CD14-positive monocyte (primary cell): ENCODE measurements around the gene MBNL2. TPM values are rescaled to one million over a fixed set of nuclear protein-coding genes. Genes with fewer than 3 reads are reported as not detected.

ENCODE experiments used
- DNase-seq, 3 donors: peaks; one replicate each; pipeline ENCODE4 v3.0.0-alpha.2; 2011 to 2022
- H2AFZ ChIP-seq: 2 replicates; pipeline ENCODE4 v1.6.0; 2012; ENCODE audit warnings: mild to moderate bottlenecking, low read depth, low read length, inconsistent platforms; ENCODE audit not compliant: insufficient read depth, poor library complexity, severe bottlenecking
- H3K27ac ChIP-seq, 2 donors: 1 replicate in 1 of 2; 2 replicates in 1 of 2; pipeline ENCODE4 v1.5.1; 2012 to 2013; ENCODE audit warnings: low read length in 2 of 2, control low read depth in 1 of 2, inconsistent platforms in 1 of 2, low read depth in 1 of 2, mild to moderate bottlenecking in 1 of 2
- H3K27me3 ChIP-seq, 2 donors: one replicate each; pipeline versions ENCODE4 v1.6.0 to v1.6.1; 2011 to 2013; ENCODE audit warnings: low read length in 2 of 2; ENCODE audit not compliant: control insufficient read depth in 2 of 2, insufficient read depth in 2 of 2
- H3K36me3 ChIP-seq, 2 donors: replicated peaks in 1 of 2; 1 replicate in 1 of 2; 2 replicates in 1 of 2; pipeline versions ENCODE4 v1.5.1 to v1.6.1; 2012 to 2013; ENCODE audit warnings: low read length in 2 of 2, control low read depth in 1 of 2, inconsistent platforms in 1 of 2, mild to moderate bottlenecking in 1 of 2; ENCODE audit not compliant: insufficient read depth in 2 of 2, control insufficient read depth in 1 of 2
- H3K4me1 ChIP-seq, 2 donors: 1 replicate in 1 of 2; 2 replicates in 1 of 2; pipeline versions ENCODE4 v1.5.1 to v1.6.1; 2012 to 2013; ENCODE audit warnings: low read length in 2 of 2, control low read depth in 1 of 2, inconsistent platforms in 1 of 2, mild to moderate bottlenecking in 1 of 2, moderate library complexity in 1 of 2; ENCODE audit not compliant: insufficient read depth in 2 of 2, control insufficient read depth in 1 of 2
- H3K4me2 ChIP-seq: replicated peaks from 2 replicates; pipeline ENCODE3; 2012; ENCODE audit warnings: low read length, moderate library complexity, mild to moderate bottlenecking; ENCODE audit not compliant: poor library complexity, severe bottlenecking; ENCODE audit errors: extremely low read depth
- H3K4me3 ChIP-seq, 3 experiments: fragments of 200-600 bp in 1 of 3; sonication (generic) in 1 of 3; replicated peaks in 1 of 3; 1 replicate in 2 of 3; 2 replicates in 1 of 3; pipeline ENCODE4 v1.5.1; 2011 to 2013; ENCODE audit warnings: low read length in 3 of 3, mild to moderate bottlenecking in 3 of 3, control low read depth in 2 of 3, low read depth in 2 of 3, inconsistent platforms in 1 of 3, moderate library complexity in 1 of 3
- H3K79me2 ChIP-seq: 2 replicates; pipeline ENCODE4 v1.6.0; 2012; ENCODE audit warnings: mild to moderate bottlenecking, control low read depth, inconsistent platforms, low read length, moderate library complexity; ENCODE audit not compliant: insufficient read depth
- H3K9ac ChIP-seq: 2 replicates; pipeline ENCODE4 v1.6.0; 2017; ENCODE audit warnings: low read length, mild to moderate bottlenecking; ENCODE audit not compliant: insufficient read depth, poor library complexity, severe bottlenecking
- H3K9me3 ChIP-seq, 2 donors: replicated peaks in 1 of 2; 1 replicate in 1 of 2; 2 replicates in 1 of 2; pipeline versions ENCODE4 v1.5.1 to v1.6.1; 2012 to 2013; ENCODE audit warnings: low read length in 2 of 2, control low read depth in 1 of 2; ENCODE audit not compliant: control insufficient read depth in 1 of 2, insufficient read depth in 1 of 2
- H4K20me1 ChIP-seq: 2 replicates; pipeline ENCODE4 v1.6.0; 2012; ENCODE audit warnings: mild to moderate bottlenecking, low read length, control low read depth, moderate library complexity; ENCODE audit not compliant: insufficient read depth
- H3K27ac Mint-ChIP-seq, 7 donors: one replicate each; pipeline ENCODE4 v1.8.0; 2020; ENCODE audit warnings: mild to moderate bottlenecking in 7 of 7, mixed read lengths in 7 of 7, moderate library complexity in 6 of 7, inconsistent platforms in 2 of 7
- H3K27me3 Mint-ChIP-seq, 3 donors: one replicate each; pipeline ENCODE4 v1.8.0; 2021 to 2022; ENCODE audit warnings: low read depth in 3 of 3, mild to moderate bottlenecking in 3 of 3, mixed read lengths in 3 of 3, moderate library complexity in 3 of 3, inconsistent platforms in 1 of 3
- H3K36me3 Mint-ChIP-seq, 2 donors: one replicate each; pipeline ENCODE4 v1.8.0; 2020; ENCODE audit warnings: mixed read lengths in 2 of 2, inconsistent platforms in 1 of 2, mild to moderate bottlenecking in 1 of 2
- H3K4me1 Mint-ChIP-seq: one replicate; pipeline ENCODE4 v1.8.0; 2020; ENCODE audit warnings: mild to moderate bottlenecking, mixed read lengths
- H3K4me3 Mint-ChIP-seq, 2 donors: one replicate each; pipeline ENCODE4 v1.8.0; 2020; ENCODE audit warnings: mild to moderate bottlenecking in 2 of 2, mixed read lengths in 2 of 2, moderate library complexity in 1 of 2
- H3K9me3 Mint-ChIP-seq, 7 donors: one replicate each; pipeline ENCODE4 v1.8.0; 2020 to 2022; ENCODE audit warnings: mixed read lengths in 7 of 7, mild to moderate bottlenecking in 6 of 7, moderate library complexity in 6 of 7, inconsistent platforms in 2 of 7
- CTCF ChIP-seq: fragments of 200-600 bp; IDR thresholded peaks from one replicate; pipeline ENCODE4 v1.8.0; 2022; ENCODE audit warnings: antibody characterized with exemption, mild to moderate bottlenecking
- WGBS: methylation state at CpG from one replicate; pipeline ENCODE4 v1.1.5; 2013; ENCODE audit warnings: missing lambda C conversion rate; ENCODE audit not compliant: insufficient coverage; 5-methylcytosine and 5-hydroxymethylcytosine counted together
- intact Hi-C, 2 donors: fragments of 100-400 bp; cut with micrococcal nuclease; formaldehyde crosslinking; loops; one replicate each; pipeline versions ENCODE4 v1.15.0 to v1.15.1; 2023
- polyA plus RNA-seq, 3 donors: library from polyadenylated mRNA; depleted of rRNA in 1 of 3; unstranded in 2 of 3; stranded (reverse) in 1 of 3; fragments of 300-500 nt in 2 of 3; fragments of >200 nt in 1 of 3; fragmentation: Illumina TruSeq in 2 of 3; gene quantifications; 1 replicate in 2 of 3; 2 replicates in 1 of 3; pipeline ENCODE4 v1.2.3, GENCODE V29; 2012 to 2021

The MBNL2 gene
- polyA plus RNA-seq, 3 donors: 8.5 to 15.5 (median 13.4) TPM

- Mint-ChIP-seq H3K4me1 (peaks cover 49% of the 10 kb centered on the region), H3K36me3 (peaks cover 18 to 19% of the 10 kb centered on the region in 2 donors), H3K9me3 (peaks cover 0 to 4% (median 0%) of the 10 kb centered on the region in 7 donors), H3K4me3 (peak overlapping the region; percentile 57 to 84), H3K27me3 (no peaks in the 10 kb centered on the region), H3K27ac (peak overlapping the region; percentile 89 to 98 (median 96))
- no CpG with 5 or more reads among the region's 4 CpGs for WGBS
- Histone ChIP-seq H3K79me2 (peaks cover 6% of the 10 kb centered on the region), H4K20me1 (no peaks in the 10 kb centered on the region), H3K27me3 (no peaks in the 10 kb centered on the region), H3K36me3 (peaks cover 2 to 10% of the 10 kb centered on the region in 2 donors), H3K4me2 (peak overlapping the region; percentile 71), H3K4me1 (peaks cover 51 to 53% of the 10 kb centered on the region in 2 donors), H3K27ac (peak overlapping the region; percentile 87 to 89), H2AFZ (peak overlapping the region; percentile 46), H3K9ac (no peak overlapping the region), H3K9me3 (no peaks in the 10 kb centered on the region), H3K4me3 (peak overlapping the region in 2 of 3 experiments; percentile 4 to 67)
- no peak for TF ChIP-seq CTCF
- intact Hi-C loops: loop anchor here in 1 of 2 donors (10.0 kb wide), 1 partner anchor 48 kb away; the partner anchor contains the start of gene RAP2A
- DNase-seq: peak; percentile 15 to 29 (median 20)
These were observed 164.8 kb downstream of the MBNL2 start for GRCh38 chr13:97386801-97387484.

- H3K36me3 ChIP-seq: peaks cover 2 to 12% of the 10 kb centered on the region in 2 donors
- H3K27ac Mint-ChIP-seq: peak overlapping the region; percentile 89 to 98 (median 96)
- peak overlapping the region in 2 of 3 experiments; percentile 4 to 67 for H3K4me3 ChIP-seq
- H3K4me2 ChIP-seq: peak overlapping the region; percentile 71
- no peaks in the 10 kb centered on the region for H3K9me3 ChIP-seq
- H2AFZ ChIP-seq: peak overlapping the region; percentile 46
- H3K4me1 Mint-ChIP-seq: peaks cover 49% of the 10 kb centered on the region
- TF ChIP-seq CTCF: no peak
- intact Hi-C loops: loop anchor here in 1 of 2 donors (10.0 kb wide), 1 partner anchor 47 kb away; the partner anchor contains the start of gene RAP2A
- H3K27me3 ChIP-seq: no peaks in the 10 kb centered on the region
- H3K4me1 ChIP-seq: peaks cover 51 to 53% of the 10 kb centered on the region in 2 donors
- no peaks in the 10 kb centered on the region for H3K27me3 Mint-ChIP-seq
- DNase-seq: peak; percentile 50 to 63 (median 58)
- peaks cover 6% of the 10 kb centered on the region for H3K79me2 ChIP-seq
- peaks cover 0 to 3% (median 0%) of the 10 kb centered on the region in 7 donors for H3K9me3 Mint-ChIP-seq
- peaks cover 14 to 15% of the 10 kb centered on the region in 2 donors for H3K36me3 Mint-ChIP-seq
- 1% methylated on average over 5 of the region's 5 CpGs for WGBS
- peak overlapping the region; percentile 0 for H3K9ac ChIP-seq
- no peaks in the 10 kb centered on the region for H4K20me1 ChIP-seq
- peak overlapping the region; percentile 57 to 84 for H3K4me3 Mint-ChIP-seq
- peak overlapping the region; percentile 87 to 89 for H3K27ac ChIP-seq
These were observed 165.3 kb downstream of the MBNL2 start for GRCh38 chr13:97387485-97387839.
